WTC11 (cell line): ENCODE results near the gene SEH1L.

Experiments
- ATF3 ChIP-seq: sonication (generic); formaldehyde crosslinking; conservative IDR thresholded peaks from 2 replicates; pipeline ENCODE4 v1.8.1; 2022; ENCODE audit warnings: mild to moderate bottlenecking, missing genetic modification reagents
- CBFB ChIP-seq: sonication (generic); formaldehyde crosslinking; IDR thresholded peaks from 2 replicates; pipeline ENCODE4 v1.8.1; 2022; ENCODE audit warnings: mild to moderate bottlenecking, low read depth, missing genetic modification reagents
- E2F1 ChIP-seq: sonication (generic); formaldehyde crosslinking; IDR thresholded peaks from 2 replicates; pipeline ENCODE4 v1.8.0; 2022; ENCODE audit warnings: mild to moderate bottlenecking, missing genetic modification reagents
- ELF4 ChIP-seq: sonication (generic); formaldehyde crosslinking; IDR thresholded peaks from 2 replicates; pipeline ENCODE4 v1.8.1; 2022; ENCODE audit warnings: low read depth, mild to moderate bottlenecking, moderate library complexity, missing genetic modification reagents
- ETV6 ChIP-seq: sonication (generic); formaldehyde crosslinking; IDR thresholded peaks from 2 replicates; pipeline ENCODE4 v1.8.1; 2022; ENCODE audit warnings: mild to moderate bottlenecking, missing genetic modification reagents
- HMGXB4 ChIP-seq: sonication (generic); formaldehyde crosslinking; IDR thresholded peaks from 2 replicates; pipeline ENCODE4 v1.8.1; 2023; ENCODE audit warnings: mild to moderate bottlenecking, moderate library complexity, missing genetic modification reagents
- IRF2 ChIP-seq: sonication (generic); formaldehyde crosslinking; IDR thresholded peaks from 2 replicates; pipeline ENCODE4 v1.8.0; 2022; ENCODE audit warnings: low read depth, missing genetic modification reagents, borderline replicate concordance
- MAX ChIP-seq: sonication (generic); formaldehyde crosslinking; IDR thresholded peaks from 2 replicates; pipeline ENCODE4 v1.8.0; 2022; ENCODE audit warnings: mild to moderate bottlenecking, missing genetic modification reagents
- NR3C1 ChIP-seq: sonication (generic); formaldehyde crosslinking; conservative IDR thresholded peaks from 2 replicates; pipeline ENCODE4 v1.8.1; 2023; ENCODE audit warnings: low read depth, mild to moderate bottlenecking, missing genetic modification reagents
- USF2 ChIP-seq: sonication (generic); formaldehyde crosslinking; IDR thresholded peaks from 2 replicates; pipeline ENCODE4 v1.8.1; 2023; ENCODE audit warnings: mild to moderate bottlenecking, missing genetic modification reagents, moderate library complexity
- ZNF232 ChIP-seq: sonication (generic); formaldehyde crosslinking; IDR thresholded peaks from 2 replicates; pipeline ENCODE4 v1.8.0; 2022; ENCODE audit warnings: mild to moderate bottlenecking, missing genetic modification reagents
- ZNF281 ChIP-seq: sonication (generic); formaldehyde crosslinking; IDR thresholded peaks from 2 replicates; pipeline ENCODE4 v1.8.0; 2023; ENCODE audit warnings: mild to moderate bottlenecking, missing genetic modification reagents
- TF ChIP-seq, protein P1 (sequence below): fragments of 200-600 bp; IDR thresholded peaks from 2 replicates; pipeline ENCODE4 v1.8.0; 2022; ENCODE audit warnings: antibody characterized with exemption
- TF ChIP-seq, protein P2 (sequence below): fragments of 250-450 bp; sonication (Bioruptor Pico); IDR thresholded peaks from 2 replicates; pipeline ENCODE4 v1.9.0; 2021; ENCODE audit warnings: mild to moderate bottlenecking, borderline replicate concordance

DNA sequence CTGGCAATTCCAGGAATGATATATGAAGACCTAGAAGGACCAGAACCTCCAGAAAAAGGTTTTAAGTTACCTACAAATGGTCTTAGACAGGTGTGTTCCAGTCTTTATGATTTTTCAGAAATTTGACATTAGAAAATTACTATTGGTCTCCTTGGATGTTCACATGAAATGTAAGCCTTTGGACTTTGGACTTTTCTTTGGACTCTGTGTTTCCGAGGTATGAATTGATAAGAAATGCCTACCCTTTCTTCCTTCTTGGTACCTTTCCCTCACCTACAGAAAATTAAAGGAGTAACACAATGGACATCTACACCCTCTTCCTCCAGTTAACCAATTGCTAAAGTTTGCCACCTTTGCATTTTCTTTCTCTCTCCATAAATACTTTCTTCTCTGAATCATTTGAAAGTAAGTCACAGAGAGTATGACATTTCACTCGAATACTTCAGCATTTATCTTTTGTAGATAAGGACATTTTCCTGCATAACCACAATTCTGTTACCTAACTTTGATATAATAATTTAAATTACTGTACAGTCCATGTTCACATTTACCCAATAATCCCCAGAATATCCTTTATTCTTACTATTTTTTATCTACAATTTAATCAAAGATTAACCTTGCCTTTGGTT is 69.5 kb downstream of the SEH1L start:
- TF ChIP-seq, protein P1, sequence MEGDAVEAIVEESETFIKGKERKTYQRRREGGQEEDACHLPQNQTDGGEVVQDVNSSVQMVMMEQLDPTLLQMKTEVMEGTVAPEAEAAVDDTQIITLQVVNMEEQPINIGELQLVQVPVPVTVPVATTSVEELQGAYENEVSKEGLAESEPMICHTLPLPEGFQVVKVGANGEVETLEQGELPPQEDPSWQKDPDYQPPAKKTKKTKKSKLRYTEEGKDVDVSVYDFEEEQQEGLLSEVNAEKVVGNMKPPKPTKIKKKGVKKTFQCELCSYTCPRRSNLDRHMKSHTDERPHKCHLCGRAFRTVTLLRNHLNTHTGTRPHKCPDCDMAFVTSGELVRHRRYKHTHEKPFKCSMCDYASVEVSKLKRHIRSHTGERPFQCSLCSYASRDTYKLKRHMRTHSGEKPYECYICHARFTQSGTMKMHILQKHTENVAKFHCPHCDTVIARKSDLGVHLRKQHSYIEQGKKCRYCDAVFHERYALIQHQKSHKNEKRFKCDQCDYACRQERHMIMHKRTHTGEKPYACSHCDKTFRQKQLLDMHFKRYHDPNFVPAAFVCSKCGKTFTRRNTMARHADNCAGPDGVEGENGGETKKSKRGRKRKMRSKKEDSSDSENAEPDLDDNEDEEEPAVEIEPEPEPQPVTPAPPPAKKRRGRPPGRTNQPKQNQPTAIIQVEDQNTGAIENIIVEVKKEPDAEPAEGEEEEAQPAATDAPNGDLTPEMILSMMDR, result no peak
- no peak for TF ChIP-seq ZNF281 (CRISPR knock-in tag)
- TF ChIP-seq MAX (CRISPR knock-in tag), result no peak
- no peak for TF ChIP-seq ETV6 (CRISPR knock-in tag)
- TF ChIP-seq NR3C1, result no peak
- TF ChIP-seq ZNF232 (CRISPR knock-in tag), result no peak
- no peak for TF ChIP-seq ATF3
- TF ChIP-seq HMGXB4 (CRISPR knock-in tag), result no peak
- TF ChIP-seq E2F1, result no peak
- no peak for TF ChIP-seq CBFB (CRISPR knock-in tag)
- TF ChIP-seq USF2 (CRISPR knock-in tag), result no peak
- TF ChIP-seq ELF4 (CRISPR knock-in tag), result no peak
- TF ChIP-seq, protein P2, sequence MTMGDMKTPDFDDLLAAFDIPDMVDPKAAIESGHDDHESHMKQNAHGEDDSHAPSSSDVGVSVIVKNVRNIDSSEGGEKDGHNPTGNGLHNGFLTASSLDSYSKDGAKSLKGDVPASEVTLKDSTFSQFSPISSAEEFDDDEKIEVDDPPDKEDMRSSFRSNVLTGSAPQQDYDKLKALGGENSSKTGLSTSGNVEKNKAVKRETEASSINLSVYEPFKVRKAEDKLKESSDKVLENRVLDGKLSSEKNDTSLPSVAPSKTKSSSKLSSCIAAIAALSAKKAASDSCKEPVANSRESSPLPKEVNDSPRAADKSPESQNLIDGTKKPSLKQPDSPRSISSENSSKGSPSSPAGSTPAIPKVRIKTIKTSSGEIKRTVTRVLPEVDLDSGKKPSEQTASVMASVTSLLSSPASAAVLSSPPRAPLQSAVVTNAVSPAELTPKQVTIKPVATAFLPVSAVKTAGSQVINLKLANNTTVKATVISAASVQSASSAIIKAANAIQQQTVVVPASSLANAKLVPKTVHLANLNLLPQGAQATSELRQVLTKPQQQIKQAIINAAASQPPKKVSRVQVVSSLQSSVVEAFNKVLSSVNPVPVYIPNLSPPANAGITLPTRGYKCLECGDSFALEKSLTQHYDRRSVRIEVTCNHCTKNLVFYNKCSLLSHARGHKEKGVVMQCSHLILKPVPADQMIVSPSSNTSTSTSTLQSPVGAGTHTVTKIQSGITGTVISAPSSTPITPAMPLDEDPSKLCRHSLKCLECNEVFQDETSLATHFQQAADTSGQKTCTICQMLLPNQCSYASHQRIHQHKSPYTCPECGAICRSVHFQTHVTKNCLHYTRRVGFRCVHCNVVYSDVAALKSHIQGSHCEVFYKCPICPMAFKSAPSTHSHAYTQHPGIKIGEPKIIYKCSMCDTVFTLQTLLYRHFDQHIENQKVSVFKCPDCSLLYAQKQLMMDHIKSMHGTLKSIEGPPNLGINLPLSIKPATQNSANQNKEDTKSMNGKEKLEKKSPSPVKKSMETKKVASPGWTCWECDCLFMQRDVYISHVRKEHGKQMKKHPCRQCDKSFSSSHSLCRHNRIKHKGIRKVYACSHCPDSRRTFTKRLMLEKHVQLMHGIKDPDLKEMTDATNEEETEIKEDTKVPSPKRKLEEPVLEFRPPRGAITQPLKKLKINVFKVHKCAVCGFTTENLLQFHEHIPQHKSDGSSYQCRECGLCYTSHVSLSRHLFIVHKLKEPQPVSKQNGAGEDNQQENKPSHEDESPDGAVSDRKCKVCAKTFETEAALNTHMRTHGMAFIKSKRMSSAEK, result no peak
- no peak for TF ChIP-seq IRF2 (CRISPR knock-in tag)
